Peyer's patch (tissue), 4 donors: ENCODE measurements around the gene TFDP1. TPM values are rescaled to one million over a fixed set of nuclear protein-coding genes. Genes with fewer than 3 reads are reported as not detected.

ENCODE experiments used
- DNase-seq, 3 donors: peaks; one replicate each; pipeline ENCODE4 v3.0.0-alpha.2; 2017 to 2019
- H3K27ac ChIP-seq, 4 donors: fragments of 200-600 bp; sonication (generic); one replicate each; pipeline ENCODE4 v1.5.1; 2016 to 2019
- H3K27me3 ChIP-seq, 2 donors: fragments of 200-600 bp; sonication (generic); one replicate each; pipeline ENCODE4 v1.5.1; 2019
- H3K36me3 ChIP-seq, 3 donors: fragments of 200-600 bp; sonication (generic); one replicate each; pipeline ENCODE4 v1.5.1; 2016 to 2019
- H3K4me1 ChIP-seq, 4 donors: fragments of 200-600 bp; sonication (generic); one replicate each; pipeline ENCODE4 v1.5.1; 2016 to 2019
- H3K4me3 ChIP-seq, 4 donors: fragments of 200-600 bp; sonication (generic); 1 replicate in 3 of 4; 2 replicates in 1 of 4; pipeline ENCODE4 v1.5.1; 2016 to 2019; ENCODE audit warnings: mild to moderate bottlenecking in 1 of 4
- H3K9me3 ChIP-seq, 4 donors: fragments of 200-600 bp; sonication (generic); one replicate each; pipeline ENCODE4 v1.5.1; 2016 to 2019; ENCODE audit warnings: mild to moderate bottlenecking in 1 of 4
- CTCF ChIP-seq, 6 experiments: fragments of 450-650 bp in 4 of 6; fragments of 200-600 bp in 2 of 6; sonication (generic) in 1 of 6; IDR thresholded peaks; one replicate each; pipeline ENCODE4 v1.5.1; 2017 to 2019; ENCODE audit warnings: antibody characterized with exemption in 6 of 6, mild to moderate bottlenecking in 3 of 6, moderate library complexity in 1 of 6
- POLR2A ChIP-seq, 2 donors: fragments of 450-650 bp; IDR thresholded peaks; one replicate each; pipeline ENCODE4 v1.5.1; 2017; ENCODE audit warnings: antibody characterized with exemption in 2 of 2, mild to moderate bottlenecking in 2 of 2, moderate library complexity in 2 of 2
- total RNA-seq, 4 donors: library from RNA; depleted of rRNA; stranded (reverse); fragments of >200 nt; gene quantifications; one replicate each; pipeline ENCODE4 v1.1.0, GENCODE V29; 2016

Gene TFDP1
- total RNA-seq, 4 donors from 2014 or later = 37.0 to 75.1 (median 48.0) TPM

- Histone ChIP-seq H3K27ac (no peak overlapping the region), H3K27me3 (no peaks in the 10 kb centered on the region), H3K4me3 (no peak overlapping the region), H3K4me1 (no peaks in the 10 kb centered on the region), H3K9me3 (no peaks in the 10 kb centered on the region), H3K36me3 (peaks cover 0 to 22% (median 0%) of the 10 kb centered on the region in 3 donors)
- no peak for DNase-seq
- TF ChIP-seq POLR2A (IDR thresholded peaks at IDR 0.05) (no peak), CTCF (IDR thresholded peaks at IDR 0.05) (no peak)
Measured at GRCh38 chr13:113609616-113610015, 25.1 kb downstream of the TFDP1 start.

GRCh38 chr13:113610266-113610665 is 25.7 kb downstream of the TFDP1 start:
- Histone ChIP-seq H3K4me3 (no peak overlapping the region), H3K27me3 (no peaks in the 10 kb centered on the region), H3K27ac (no peak overlapping the region), H3K36me3 (peaks cover 0 to 22% (median 0%) of the 10 kb centered on the region in 3 donors), H3K9me3 (no peaks in the 10 kb centered on the region), H3K4me1 (no peaks in the 10 kb centered on the region)
- TF ChIP-seq POLR2A (IDR thresholded peaks at IDR 0.05) = no peak
- TF ChIP-seq CTCF (IDR thresholded peaks at IDR 0.05) = no peak
- DNase-seq = no peak

DNA sequence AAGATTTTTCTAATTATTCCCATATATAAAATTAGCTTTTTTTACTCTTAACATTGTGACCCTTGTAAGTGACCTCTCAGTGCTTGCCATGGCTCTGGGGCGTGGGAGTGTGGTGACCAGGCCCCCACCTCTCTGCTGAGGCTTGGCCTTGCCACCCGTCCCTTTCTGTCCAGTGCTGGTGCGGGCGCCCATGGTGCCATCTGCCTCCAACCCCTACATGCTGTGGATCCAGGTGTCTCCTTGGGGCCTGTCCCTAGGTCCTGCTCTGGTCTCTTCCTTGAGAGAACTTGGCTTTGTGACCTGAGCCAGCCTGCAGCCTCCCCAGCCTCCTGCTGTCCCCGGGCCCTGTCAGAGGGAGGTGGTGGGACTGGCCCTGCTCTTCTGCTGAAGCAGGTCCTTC is 27.4 kb downstream of the TFDP1 start:
- Histone ChIP-seq H3K27ac (no peak overlapping the region), H3K9me3 (no peaks in the 10 kb centered on the region), H3K4me1 (no peaks in the 10 kb centered on the region), H3K36me3 (peaks cover 0 to 22% (median 0%) of the 10 kb centered on the region in 3 donors), H3K4me3 (no peak overlapping the region), H3K27me3 (no peaks in the 10 kb centered on the region)
- DNase-seq = no peak
- TF ChIP-seq CTCF (IDR thresholded peaks at IDR 0.05) = no peak
- no peak for TF ChIP-seq POLR2A (IDR thresholded peaks at IDR 0.05)

GRCh38 chr13:113612607-113613006 is 28.1 kb downstream of the TFDP1 start:
- TF ChIP-seq CTCF (IDR thresholded peaks at IDR 0.05) = no peak
- no peak for TF ChIP-seq POLR2A (IDR thresholded peaks at IDR 0.05)
- Histone ChIP-seq H3K36me3 (peaks cover 0 to 22% (median 0%) of the 10 kb centered on the region in 3 donors), H3K9me3 (no peaks in the 10 kb centered on the region), H3K4me3 (no peak overlapping the region), H3K27me3 (no peaks in the 10 kb centered on the region), H3K4me1 (no peaks in the 10 kb centered on the region), H3K27ac (no peak overlapping the region)
- DNase-seq = no peak

DNA sequence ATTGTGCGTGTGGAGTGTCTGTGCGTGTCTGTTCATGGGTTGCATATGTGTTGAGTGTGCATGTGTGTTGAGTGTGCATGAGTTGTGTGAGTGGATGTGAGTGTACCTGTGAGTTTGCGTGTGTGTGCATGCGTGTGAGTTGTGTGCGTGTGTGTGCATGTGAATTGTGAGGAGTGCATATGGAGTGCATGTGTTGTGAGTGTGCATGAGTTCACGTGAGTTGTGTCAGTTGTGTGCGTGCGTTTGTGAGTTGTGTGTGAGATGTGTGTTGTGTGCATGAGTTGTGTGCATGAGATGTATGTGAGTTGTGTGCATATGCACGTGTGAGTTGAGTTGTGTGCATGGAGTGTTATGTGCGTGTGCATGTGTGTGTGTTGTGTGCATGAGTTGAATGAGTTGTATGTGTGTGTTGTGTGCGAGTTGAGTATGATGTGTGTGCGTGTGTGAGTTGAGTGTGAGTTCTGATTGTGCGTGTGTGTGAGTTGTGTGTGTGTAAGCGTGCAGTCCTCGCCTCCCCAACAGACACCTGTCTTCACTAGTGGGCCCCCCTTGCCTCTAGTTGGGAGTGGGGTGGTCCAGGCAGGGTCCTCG is 29.3 kb downstream of the TFDP1 start:
- Histone ChIP-seq H3K36me3 (peaks cover 0 to 22% (median 0%) of the 10 kb centered on the region in 3 donors), H3K9me3 (no peaks in the 10 kb centered on the region), H3K4me1 (no peaks in the 10 kb centered on the region), H3K27ac (no peak overlapping the region), H3K27me3 (no peaks in the 10 kb centered on the region), H3K4me3 (no peak overlapping the region)
- TF ChIP-seq CTCF (IDR thresholded peaks at IDR 0.05) (no peak), POLR2A (IDR thresholded peaks at IDR 0.05) (no peak)
- DNase-seq = no peak
